ENCODE results near the gene ASAP3. TPM values are rescaled to one million over a fixed set of nuclear protein-coding genes. Genes with fewer than 3 reads are reported as not detected.
A peak's percentile ranks its signal among the peaks of the same experiment; 100 is the strongest.

The ASAP3 gene
- total and polyA plus RNA-seq, 9 of the 15 experiments (the other 6 are each of a cell fraction or from before 2014, with no cell fraction given), result 1.7 to 31.2 (median 17.4) TPM

- 17% methylated on average over 1 of the region's 6 CpGs for WGBS (ENCODE audit: insufficient coverage, low coverage, missing lambda C conversion rate)
- Histone ChIP-seq H3K27me3 (ENCODE audit: control insufficient read depth in 2 of 2, insufficient read depth in 2 of 2, low read length in 2 of 2) (no peaks in the 10 kb centered on the region), H3K4me1 (replicated peaks in 1 of 2; ENCODE audit: control insufficient read depth in 2 of 2, insufficient read depth in 2 of 2, low read length in 2 of 2) (peaks cover 4 to 7% of the 10 kb centered on the region in 2 experiments; a peak in 4 of 5 replicates), H3K9ac (ENCODE audit: insufficient read depth in 1 of 2, low read depth in 2 of 2, low read length in 2 of 2) (no peak overlapping the region), H4K20me1 (replicated peaks; ENCODE audit: control insufficient read depth, insufficient read depth, low read length) (no peaks in the 10 kb centered on the region), H3K79me2 (ENCODE audit: control insufficient read depth, insufficient read depth, low read length) (no peaks in the 10 kb centered on the region), H3K9me3 (replicated peaks; ENCODE audit: control insufficient read depth, insufficient read depth, low read depth, low read length) (no peaks in the 10 kb centered on the region), H2AFZ (ENCODE audit: low read depth, low read length) (no peak overlapping the region), H3K4me2 (ENCODE audit: insufficient read depth, low read length) (no peak overlapping the region), H3K36me3 (ENCODE audit: control insufficient read depth, insufficient read depth, low read length) (peaks cover 21% of the 10 kb centered on the region; the same call in 2 of the 3 replicates), H3K4me3 (no peak overlapping the region), H3K9me1 (ENCODE audit: control insufficient read depth, insufficient read depth, low read length) (no peaks in the 10 kb centered on the region), H3K27ac (ENCODE audit: extremely low read depth, low read depth, low read length) (no peak overlapping the region)
- in situ Hi-C loops (cut with MboI) (no loop called here), intact Hi-C loops (cut with micrococcal nuclease) (no loop called here)
- ChIA-PET POLR2A (interaction anchor here (0.6 to 0.7 kb wide), 2 partner anchors 25 to 159 kb away, joined by 3 read pairs; partner anchors contain the start of gene HNRNPR), CTCF (ENCODE audit: low intra/inter-chr PET ratio) (no interaction called here)
- DNase-seq (ENCODE audit: extremely low read depth in 1 of 4, low spot score in 3 of 4) (no peak), FAIRE-seq (no peak), ATAC-seq (no peak)
- BruUV-seq (replicated peaks), result no TSS peak
- no peak for TF ChIP-seq LCOR (CRISPR knock-in tag; IDR thresholded peaks at IDR 0.05)
- TF ChIP-seq HNRNPK (IDR thresholded peaks at IDR 0.05; ENCODE audit: low read depth, low read length, poor library complexity, severe bottlenecking), result peak; percentile 83
- no peak for TF ChIP-seq C11orf30 (IDR thresholded peaks at IDR 0.05; ENCODE audit: low read depth)
- TF ChIP-seq MITF (IDR thresholded peaks at IDR 0.05), result no peak
- TF ChIP-seq KLF1 (tag; IDR thresholded peaks at IDR 0.05), result no peak
- no peak for TF ChIP-seq ZNF408 (CRISPR knock-in tag; IDR thresholded peaks at IDR 0.05; ENCODE audit: low read depth)
- no peak for TF ChIP-seq ZNF740 (CRISPR knock-in tag; IDR thresholded peaks at IDR 0.05)
- TF ChIP-seq ZNF740 (tag; IDR thresholded peaks at IDR 0.05), result no peak
- no peak for TF ChIP-seq RBM39 (optimal IDR thresholded peaks at IDR 0.05; ENCODE audit: low read depth, low read length)
- TF ChIP-seq NFIC (IDR thresholded peaks at IDR 0.05), result no peak
- no peak for TF ChIP-seq THRB (CRISPR knock-in tag; conservative IDR thresholded peaks at IDR 0.05)
- no peak for TF ChIP-seq ZNF232 (CRISPR knock-in tag; IDR thresholded peaks at IDR 0.05)
- no peak for TF ChIP-seq CLOCK (CRISPR knock-in tag; IDR thresholded peaks at IDR 0.05; ENCODE audit: borderline replicate concordance)
- TF ChIP-seq ZNF449 (CRISPR knock-in tag; IDR thresholded peaks at IDR 0.05), result no peak
- TF ChIP-seq PCBP2 (IDR thresholded peaks at IDR 0.05; ENCODE audit: low read depth, low read length, poor library complexity, severe bottlenecking), result peak; percentile 85
Measured at GRCh38 chr1:23502951-23503350, 19.0 kb upstream of the ASAP3 start.
